Measurements from ENCODE around the gene CCDC30. TPM values are rescaled to one million over a fixed set of nuclear protein-coding genes. Genes with fewer than 3 reads are reported as not detected.

CCDC30 gene
- total RNA-seq, 1 experiment from 2014 or later: 1.3 TPM

DNA sequence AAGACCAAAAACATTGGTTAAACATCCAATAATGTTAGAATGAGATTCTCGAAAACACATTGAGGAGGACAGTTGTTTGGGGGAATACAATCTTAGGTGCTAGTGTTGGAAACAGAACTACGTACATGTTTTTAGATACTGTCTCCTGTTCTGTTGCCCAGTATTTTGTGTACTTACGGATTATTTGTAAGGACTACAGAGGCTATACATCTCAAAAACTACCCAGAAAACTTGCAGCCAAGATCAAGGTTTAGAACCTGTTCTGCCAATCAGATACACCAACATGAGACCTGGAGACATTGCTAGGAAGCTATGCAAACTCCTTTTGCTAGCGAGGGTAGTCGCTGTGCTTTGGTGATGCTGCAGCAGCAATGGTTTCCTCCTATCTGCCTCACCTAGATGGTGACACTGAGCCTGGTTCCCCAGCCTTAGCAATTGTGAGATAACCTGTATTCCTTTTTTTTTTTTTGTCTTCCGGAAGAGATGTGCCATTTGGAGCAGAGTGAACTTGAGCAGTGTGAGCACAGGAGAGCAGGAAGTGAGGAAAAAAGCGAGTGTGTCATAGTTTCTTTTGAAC is 240.9 kb downstream of the CCDC30 start:
- in situ Hi-C loops (cut with HindIII; ENCODE audit: low pct_unique_long_range_greater_than_20kb, low sequenced_read_pairs): no loop called here
- POLR2A ChIA-PET: no interaction called here
- intact Hi-C loops (cut with micrococcal nuclease; ENCODE audit: unreplicated experiment): no loop called here
- TF ChIP-seq POLR2AphosphoS5 (IDR thresholded peaks at IDR 0.05; ENCODE audit: low read depth, low read length) (no peak), CTCF (IDR thresholded peaks at IDR 0.05) (no peak), TCF7L2 (IDR thresholded peaks at IDR 0.05; ENCODE audit: low read depth, low read length) (no peak), SIN3A (IDR thresholded peaks at IDR 0.05; ENCODE audit: borderline replicate concordance, insufficient read depth, low read depth, low read length) (no peak)
- TF ChIP-seq, protein P1, sequence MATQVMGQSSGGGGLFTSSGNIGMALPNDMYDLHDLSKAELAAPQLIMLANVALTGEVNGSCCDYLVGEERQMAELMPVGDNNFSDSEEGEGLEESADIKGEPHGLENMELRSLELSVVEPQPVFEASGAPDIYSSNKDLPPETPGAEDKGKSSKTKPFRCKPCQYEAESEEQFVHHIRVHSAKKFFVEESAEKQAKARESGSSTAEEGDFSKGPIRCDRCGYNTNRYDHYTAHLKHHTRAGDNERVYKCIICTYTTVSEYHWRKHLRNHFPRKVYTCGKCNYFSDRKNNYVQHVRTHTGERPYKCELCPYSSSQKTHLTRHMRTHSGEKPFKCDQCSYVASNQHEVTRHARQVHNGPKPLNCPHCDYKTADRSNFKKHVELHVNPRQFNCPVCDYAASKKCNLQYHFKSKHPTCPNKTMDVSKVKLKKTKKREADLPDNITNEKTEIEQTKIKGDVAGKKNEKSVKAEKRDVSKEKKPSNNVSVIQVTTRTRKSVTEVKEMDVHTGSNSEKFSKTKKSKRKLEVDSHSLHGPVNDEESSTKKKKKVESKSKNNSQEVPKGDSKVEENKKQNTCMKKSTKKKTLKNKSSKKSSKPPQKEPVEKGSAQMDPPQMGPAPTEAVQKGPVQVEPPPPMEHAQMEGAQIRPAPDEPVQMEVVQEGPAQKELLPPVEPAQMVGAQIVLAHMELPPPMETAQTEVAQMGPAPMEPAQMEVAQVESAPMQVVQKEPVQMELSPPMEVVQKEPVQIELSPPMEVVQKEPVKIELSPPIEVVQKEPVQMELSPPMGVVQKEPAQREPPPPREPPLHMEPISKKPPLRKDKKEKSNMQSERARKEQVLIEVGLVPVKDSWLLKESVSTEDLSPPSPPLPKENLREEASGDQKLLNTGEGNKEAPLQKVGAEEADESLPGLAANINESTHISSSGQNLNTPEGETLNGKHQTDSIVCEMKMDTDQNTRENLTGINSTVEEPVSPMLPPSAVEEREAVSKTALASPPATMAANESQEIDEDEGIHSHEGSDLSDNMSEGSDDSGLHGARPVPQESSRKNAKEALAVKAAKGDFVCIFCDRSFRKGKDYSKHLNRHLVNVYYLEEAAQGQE (IDR thresholded peaks at IDR 0.05; ENCODE audit: insufficient read depth in 1 of 2, low read depth in 2 of 2, low read length in 1 of 2): no peak
- Histone ChIP-seq H3K27me3 (ENCODE audit: control insufficient read depth, insufficient read depth, low read length) (no peaks in the 10 kb centered on the region), H3K4me1 (ENCODE audit: control insufficient read depth, insufficient read depth, low read length) (no peaks in the 10 kb centered on the region), H3K9me3 (ENCODE audit: control insufficient read depth, insufficient read depth, low read depth, low read length) (no peaks in the 10 kb centered on the region), H3K36me3 (ENCODE audit: control insufficient read depth, insufficient read depth, low read length) (peaks cover 44% of the 10 kb centered on the region), H3K4me3 (ENCODE audit: low read depth in 2 of 2, low read length in 2 of 2) (no peak overlapping the region), H3K27ac (ENCODE audit: low read length) (no peak overlapping the region)
- ATAC-seq: no peak
- DNase-seq (ENCODE audit: low read depth, low spot score): no peak
- CTCF ChIA-PET: no interaction called here
- BruUV-seq (replicated peaks): no TSS peak

Other genes starting within 250 kb of the CCDC30 start
- 55.3 TPM for gene FOXJ3, start 128.1 kb upstream of the CCDC30 start, total RNA-seq (2021; ENCODE audit: unreplicated experiment)
- gene RIMKLA, start 82.5 kb upstream of the CCDC30 start, total RNA-seq (2021; ENCODE audit: unreplicated experiment): 13.6 TPM
- 0.57 TPM for gene ZMYND12, start 7.3 kb upstream of the CCDC30 start, total RNA-seq (2021; ENCODE audit: unreplicated experiment)
- gene PPCS, start 6.7 kb upstream of the CCDC30 start, total RNA-seq (2021; ENCODE audit: unreplicated experiment): 72.7 TPM
- 78.5 TPM for gene PPIH, start 195.1 kb downstream of the CCDC30 start, total RNA-seq (2021; ENCODE audit: unreplicated experiment)
- gene YBX1, start 219.1 kb downstream of the CCDC30 start, total RNA-seq (2021; ENCODE audit: unreplicated experiment): 908 TPM

Data from Panc1 (cell line).